GM19395 (cell line): ENCODE results near the gene PARVA.

Source experiments
- ATAC-seq: cut with Tn5 transposase; IDR thresholded peaks from one replicate; pipeline ENCODE4 v1.9.1; 2021; ENCODE audit warnings: mild to moderate bottlenecking, moderate library complexity; ENCODE audit not compliant: unreplicated experiment

The PARVA gene

DNA sequence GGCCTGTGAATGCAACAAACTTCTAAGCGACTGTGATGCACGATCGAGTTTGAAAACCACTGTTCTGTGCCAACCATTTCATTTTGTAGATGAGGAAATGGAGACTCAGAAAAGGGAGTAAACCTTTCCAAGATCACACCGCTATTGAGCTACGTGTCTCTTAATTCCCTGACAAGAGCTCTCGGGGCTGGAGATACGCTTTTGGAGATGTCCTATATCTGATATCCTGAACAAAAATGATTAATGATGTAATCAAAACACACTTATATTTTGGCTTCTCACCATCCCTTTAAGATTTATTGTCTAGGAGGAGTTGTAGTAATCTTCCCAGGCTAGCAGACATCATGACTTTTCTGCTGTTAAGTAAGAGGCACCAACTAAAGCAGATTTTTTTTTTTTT lies 1.7 kb upstream of the PARVA start:
- ATAC-seq: no peak

DNA sequence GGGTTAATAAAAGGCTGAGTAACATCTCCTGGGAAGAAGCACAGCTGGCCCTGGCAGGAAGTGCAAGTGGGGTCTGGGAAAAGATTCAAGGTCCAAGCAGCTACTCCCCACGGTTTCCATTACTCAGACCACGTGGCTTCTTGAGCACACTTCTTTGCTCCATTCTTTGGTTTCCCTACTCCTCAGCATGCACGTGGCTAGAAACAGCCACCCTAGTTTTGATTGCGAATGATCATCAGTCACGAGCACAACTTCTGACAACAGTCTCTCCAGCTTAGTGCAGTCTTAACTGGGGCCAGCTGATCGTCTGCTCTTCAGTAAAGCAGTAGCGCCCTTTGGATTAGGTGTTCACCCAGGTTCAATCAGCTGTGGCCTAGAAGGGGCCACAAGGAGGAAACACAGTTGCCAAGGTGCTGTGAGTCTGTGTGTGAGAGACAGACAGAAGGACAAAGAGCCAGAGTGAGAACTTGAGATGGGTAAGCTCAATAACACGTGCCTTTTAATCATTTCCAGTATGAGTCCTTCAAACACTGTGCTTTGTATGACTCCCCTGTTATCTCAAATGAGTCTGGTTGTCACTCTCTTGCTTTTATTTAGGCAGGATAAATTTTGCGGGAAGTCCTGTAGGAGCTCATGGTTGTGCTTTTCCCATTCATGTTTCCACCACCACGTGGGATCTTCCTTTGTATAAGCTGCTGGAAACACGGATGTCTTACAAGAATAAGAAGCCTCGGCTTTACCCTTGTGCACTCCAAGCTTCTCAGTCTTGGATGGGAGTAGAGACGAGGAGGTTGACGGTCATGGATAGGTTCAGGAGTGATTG lies 901 bp upstream of the PARVA start:
- ATAC-seq: no peak

DNA sequence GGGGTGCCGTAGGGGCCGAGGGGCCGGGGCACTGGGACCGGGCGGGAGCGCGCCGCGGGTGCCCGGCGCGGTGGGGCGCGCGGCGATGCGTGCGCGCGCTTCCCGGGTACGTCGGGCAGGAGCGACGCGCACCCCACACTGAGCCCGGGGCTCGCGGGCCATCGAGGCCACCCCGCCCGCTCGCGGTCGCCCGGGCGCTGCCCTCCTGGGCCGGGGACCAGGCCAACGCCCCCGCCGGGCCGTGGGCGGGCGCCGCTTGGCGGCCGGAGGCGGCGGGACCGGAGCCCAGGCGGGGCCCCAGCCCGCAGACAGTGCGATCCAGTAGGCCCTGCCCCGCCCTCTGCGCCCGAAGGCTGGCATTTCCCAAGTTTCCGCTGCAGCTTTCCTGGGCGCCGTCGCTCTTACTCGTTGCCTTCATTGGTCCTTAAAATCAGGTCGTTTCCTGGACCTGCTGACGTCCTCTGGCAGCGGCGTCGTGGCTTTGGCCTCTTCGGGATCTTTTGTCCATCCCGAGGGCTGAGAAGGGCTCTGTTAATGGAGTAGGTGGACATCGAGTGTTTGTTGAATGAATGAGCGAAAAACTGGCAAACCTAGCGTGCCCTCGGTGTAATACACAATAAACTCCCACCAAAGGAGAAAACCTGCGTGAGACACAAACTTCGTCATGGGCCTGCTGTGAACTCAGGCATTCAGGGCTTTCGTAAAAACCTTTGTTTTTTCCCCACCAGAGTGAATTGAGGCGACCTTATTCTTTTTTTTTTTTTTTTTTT lies 638 bp downstream of the PARVA start:
- ATAC-seq: no peak

DNA sequence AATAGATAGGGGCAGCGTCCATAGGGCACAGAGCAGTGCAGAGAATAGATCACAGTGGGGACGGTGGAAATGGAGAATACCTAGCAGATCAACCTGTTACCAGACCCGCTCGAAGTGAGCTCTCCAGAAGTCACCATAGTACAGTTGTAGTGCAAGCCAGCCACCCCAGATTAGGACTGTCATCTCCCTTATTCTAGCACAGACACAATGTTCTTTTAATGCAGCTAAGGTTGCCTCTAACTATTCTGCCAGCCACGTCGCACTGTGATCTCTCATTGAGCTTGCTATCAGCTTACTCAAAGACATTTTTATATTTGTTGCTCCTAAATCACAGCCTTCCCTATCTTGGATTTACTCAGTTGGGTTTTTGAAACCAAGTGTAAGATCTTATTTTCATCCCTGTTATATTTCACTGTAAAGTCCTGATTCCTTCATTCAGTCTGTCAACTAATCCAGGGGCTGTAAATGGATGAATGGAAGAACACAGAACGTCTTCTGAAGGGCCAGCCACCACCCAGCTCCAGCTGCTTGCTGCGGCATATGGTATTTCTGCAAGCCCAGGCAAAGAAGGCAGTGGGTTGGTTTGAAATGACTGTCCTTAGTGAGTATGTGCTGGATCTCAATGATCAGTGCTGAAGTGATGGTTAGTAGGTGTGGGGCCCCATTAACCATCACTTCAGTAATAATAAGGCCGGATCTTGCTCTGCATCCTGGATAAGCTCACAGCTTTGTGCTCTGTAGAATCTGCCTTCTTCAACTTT lies 3.4 kb downstream of the PARVA start:
- ATAC-seq: no peak

DNA sequence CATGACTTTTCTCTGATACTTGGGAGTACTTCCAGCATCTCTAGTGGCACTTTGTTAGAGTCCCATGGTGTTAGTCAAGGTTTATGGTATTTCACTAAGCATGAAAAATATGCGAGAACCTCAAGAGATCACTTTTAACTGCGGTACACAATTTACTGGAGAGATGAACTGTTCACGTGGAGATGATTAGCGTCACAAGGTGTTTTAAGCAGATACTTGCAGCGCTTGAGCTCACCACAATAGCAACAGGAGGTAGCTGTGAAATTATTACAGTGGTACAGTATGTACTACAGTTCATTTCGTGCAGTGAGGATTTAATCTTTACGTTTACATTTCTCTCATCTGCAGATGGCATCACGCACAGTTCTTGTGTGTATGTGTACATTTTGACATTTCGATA lies 4.5 kb downstream of the PARVA start:
- ATAC-seq: no peak

DNA sequence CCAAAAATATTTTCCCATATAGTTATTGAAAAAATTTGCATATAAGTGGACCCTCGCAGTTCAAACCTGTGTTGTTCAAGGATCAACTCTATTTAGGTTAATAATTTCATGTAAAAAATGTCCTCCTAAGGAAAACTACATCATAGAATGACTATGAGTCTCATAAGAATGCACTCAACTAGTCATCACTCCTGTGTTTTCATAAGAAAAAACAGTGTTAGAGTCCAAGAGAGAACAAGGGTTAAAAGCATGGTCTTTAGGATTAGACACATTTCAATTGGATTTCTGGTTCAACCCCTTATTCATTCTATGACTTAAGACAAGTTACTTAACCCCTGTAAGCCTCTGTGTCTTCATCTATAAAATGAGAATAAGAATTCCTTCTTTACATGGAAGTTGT lies 5.1 kb downstream of the PARVA start:
- no peak for ATAC-seq

DNA sequence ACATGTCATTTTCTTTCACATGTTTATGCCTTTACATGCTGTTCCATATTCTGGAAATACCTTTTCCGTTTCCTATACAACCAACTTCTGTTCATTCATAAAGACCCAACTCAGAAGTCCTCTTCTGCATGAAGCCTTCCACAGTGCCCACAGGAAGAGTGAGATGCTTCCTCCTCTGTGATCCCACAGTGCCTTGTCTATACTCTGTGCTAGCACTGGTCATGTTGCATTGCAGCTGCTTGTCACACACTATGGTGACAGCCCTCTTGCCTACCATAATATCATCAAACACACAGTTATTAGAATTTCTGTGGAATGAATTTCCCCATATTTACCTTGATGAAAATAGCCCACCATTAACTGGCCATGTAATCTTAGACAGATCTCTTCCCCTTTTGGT lies 8.9 kb downstream of the PARVA start:
- ATAC-seq: no peak

DNA sequence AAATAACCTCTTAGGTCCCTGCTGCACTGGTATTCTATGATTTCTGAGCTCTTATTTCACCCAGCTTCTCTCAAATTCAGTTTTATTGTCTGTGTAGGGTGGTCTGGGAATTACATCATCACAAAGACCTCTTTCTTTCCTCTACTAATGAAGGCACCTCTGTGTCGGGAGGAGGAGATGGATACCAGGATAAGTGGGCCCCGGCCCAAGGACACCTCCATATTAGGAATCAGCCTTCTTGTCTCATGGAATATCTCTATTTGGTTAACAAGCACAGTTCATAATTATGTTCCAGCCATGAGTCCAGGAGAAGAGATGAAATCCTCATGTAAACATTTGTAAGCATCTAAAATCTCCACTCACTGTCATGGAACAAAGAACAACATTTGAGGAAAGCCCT lies 9.4 kb downstream of the PARVA start:
- ATAC-seq: no peak

DNA sequence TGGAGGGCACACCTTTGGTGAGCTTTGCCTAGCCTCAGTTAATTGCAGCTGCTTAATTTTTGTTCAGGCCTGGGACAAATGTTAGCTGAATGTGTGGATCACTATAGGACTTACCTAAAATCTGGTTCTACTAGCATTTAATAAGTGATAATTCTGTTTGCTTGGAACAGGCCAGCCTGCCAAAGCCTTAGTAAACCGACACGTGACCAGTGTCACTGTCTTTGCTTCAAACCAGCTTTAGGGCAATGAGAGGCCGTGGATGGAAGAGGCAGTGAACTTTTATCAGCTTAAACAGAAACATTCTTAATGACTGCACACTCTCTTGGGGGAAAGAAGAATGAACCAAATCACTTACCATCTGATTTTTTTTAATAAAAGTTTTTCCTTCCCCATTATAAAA lies 10.8 kb downstream of the PARVA start:
- ATAC-seq: no peak

DNA sequence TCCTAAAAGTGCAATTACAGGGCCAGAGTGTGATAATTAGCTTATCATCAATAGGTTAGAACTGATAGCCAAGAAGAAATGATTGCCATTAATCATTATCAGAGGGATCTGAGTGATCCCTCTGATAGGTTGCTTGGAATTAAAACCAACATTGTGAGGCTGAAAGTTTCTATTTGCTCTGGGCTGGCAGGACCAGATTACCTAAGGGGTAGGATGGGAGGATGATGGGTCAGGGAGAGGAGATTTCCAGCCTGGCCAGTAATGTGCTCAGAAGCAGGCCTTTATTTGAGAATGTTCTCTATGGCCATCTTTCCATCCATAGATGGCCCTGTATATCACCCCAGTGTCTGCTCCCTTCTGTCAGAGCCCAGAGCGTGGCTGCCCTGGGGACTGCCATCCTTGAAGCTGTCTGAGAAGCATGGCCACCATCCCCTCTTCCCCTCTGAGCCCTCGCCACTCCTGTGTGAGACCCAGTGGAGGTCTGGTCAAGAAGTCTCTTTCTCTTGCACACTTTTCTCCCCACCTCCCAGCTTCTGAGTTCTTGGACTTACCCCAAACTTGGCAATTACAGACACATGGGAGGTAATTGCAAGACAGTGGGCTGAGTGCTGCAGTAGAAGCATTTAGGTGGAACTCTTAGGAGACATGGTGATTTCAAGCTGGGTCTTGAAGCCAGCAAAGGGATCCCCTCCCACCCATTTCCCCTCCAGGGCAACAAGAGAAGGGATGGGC lies 11.7 kb downstream of the PARVA start:
- ATAC-seq: no peak

DNA sequence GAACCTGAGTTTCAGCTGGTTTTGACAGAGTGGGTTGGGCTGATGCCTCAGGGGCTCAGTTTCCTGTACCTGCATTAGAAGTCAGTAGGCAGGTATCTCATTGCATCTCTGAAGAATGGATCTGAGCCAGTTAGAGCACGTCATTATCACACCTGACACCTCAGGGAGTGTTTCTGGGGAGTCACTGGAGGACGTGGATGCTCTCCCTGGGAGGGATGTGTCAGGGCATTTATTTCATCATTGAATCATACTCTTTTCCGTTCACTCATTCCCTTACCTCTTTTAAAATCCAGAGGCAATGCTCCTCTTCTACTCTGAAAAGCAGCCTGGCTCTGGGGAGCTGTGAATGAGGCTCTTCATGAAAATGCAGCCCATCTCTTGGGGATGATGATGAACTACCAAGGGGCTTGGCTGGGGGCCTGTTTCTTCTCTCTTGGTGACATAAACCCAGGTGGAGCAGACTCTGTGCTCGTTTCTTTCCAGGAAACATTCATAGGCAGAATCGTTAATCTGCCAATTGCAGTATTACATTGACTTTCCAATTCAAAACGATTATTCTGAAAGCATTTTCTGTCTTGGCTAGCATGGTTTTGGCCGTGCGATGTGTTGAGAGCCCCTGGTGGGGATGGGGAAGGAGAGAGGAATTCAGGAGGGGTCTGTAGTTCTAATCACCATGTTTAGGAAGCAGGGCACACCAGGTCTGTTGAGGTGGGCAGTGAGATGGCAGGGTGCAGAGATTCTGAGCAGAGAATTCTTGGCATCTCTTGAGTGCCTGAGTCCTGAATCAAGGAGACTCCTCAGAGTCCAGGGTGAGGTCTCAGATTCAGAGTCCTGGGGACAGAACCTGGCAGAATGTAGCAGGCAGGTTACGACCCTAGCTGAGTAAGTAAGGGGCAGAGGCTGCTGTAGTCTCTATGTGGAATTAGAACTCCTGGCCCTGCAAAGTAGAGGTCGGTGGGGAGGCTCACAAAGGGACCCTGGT lies 12.6 kb downstream of the PARVA start:
- ATAC-seq: no peak

DNA sequence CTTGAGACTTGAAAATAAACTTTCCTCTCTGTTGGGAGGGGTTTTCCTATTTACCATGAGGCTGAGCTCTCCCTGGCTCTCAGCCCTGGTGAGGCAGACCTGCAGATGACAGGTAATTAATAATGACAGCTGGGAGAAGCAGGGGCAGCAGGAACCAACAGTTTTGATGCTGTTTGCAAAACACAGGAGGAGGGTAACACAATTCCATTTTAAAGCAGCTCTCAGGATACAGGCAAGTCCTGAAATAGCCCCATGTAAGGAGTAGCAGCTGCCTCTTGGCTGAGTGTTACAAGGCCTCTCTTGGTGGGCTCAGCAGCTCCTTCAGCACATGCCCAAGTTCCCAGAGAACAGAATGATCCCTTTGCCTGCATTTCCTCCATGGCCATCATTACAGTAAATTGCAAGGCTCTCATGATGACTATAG lies 13.3 kb downstream of the PARVA start:
- ATAC-seq: no peak

DNA sequence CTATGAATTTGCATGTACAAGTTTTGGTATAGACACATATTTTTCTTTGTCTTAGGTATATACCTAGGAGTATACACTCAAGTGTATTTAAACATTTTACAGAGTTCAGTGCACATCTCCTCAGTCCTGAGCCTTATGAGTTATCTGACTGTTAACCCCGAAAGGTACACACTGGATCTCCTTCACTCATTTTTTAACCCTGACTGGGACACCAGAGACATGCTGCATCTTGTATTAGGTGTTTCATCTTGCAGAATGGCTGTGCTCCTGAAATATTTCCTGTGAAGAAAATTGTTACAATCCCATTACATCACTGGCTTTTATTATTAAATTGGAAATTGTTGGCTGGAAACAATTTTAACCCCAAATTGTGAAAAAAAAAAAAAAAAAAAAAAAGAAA lies 15.3 kb downstream of the PARVA start:
- ATAC-seq: no peak

DNA sequence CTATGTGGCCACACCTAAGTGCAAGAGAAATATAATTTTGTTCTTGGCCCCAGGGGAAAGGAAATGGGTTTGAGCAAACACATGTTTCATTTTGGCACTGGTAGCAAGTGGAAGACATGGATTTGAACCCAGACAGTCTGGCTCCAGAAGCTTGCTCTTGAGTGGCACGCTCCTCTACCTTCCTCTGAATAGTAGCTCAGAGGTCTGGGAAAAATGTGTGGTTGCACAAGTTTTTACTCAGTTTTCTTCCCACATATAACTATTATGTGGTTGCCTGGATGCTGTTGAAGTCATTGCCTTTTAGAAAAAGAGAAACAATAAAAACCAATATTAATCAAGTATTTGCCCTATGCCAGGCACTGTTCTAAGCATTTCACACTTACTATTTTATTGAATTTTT lies 16.3 kb downstream of the PARVA start:
- no peak for ATAC-seq

DNA sequence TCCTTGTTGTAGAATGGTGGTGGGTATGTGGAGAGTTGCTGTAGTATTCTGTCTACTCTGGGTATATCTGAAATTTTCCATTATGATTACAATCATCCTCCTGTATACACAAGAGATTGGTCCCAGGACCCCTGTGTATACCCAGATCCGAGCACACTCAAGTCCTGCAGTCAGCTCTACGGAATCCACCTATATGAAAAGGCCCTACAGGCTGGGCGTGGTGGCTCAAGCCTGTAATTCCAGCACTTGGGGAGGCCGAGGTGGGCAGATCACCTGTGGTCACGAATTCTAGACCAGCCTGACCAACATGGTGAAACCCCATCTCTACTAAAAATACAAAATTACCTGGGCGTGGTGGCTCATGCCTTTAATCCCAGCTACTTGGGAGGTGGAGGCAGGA lies 17.2 kb downstream of the PARVA start:
- no peak for ATAC-seq

DNA sequence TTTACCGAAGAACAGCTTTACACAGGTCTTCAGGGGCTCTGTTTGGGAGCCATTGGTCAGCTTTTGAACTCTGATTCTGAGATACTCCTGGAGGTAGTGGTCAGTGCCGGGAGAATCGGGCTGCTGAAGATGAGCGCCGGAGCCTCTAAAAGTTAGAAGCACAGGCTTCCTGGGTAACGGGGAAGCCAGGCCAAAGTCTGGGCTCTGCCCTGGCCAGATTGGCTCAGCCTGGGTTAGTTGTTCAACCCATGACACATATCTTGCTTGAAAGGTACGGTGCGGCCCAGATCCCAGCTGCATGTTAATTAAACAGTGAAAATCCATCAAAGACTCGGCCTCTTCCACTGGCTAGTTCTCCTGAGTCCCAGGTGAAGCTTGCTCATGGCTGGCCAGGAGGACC lies 18.0 kb downstream of the PARVA start:
- ATAC-seq: no peak

DNA sequence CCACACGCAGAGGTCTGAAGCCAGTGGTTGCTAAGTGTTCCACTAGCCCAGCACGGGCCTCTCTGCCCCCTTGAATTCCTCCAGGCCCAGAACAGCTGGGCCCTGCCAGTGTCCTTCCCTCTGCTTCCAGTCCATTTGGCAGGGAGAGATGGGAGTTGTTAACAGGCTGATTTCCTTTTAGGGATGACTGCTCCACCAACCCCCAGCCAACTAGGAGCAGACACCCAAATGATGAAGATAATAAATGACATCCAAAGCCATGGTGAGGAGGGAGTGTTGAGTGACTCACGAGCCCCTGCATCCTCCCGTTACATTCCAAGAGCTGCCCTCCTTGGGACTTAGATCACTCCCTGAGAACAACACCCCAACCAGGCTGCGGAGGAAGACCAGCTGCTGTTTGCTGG lies 20.6 kb downstream of the PARVA start:
- no peak for ATAC-seq

DNA sequence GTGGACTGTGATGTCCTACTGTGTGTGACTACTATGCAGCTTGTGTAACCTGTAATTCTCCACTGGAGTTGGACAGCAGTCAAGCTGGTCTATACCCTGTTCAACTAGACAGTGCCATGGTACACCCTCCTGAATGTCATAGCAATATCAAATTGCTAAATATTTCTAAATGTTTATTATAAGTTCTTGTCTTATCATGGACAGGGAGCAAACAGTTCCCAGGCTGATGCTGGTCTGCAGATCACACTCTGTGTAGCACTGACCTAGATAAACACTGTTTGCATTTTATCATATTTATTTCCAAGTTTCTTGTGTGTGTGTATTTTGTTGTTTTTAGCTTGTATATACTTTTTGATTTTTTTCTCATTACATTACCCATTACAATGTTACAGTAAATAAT lies 22.0 kb downstream of the PARVA start:
- ATAC-seq: no peak

DNA sequence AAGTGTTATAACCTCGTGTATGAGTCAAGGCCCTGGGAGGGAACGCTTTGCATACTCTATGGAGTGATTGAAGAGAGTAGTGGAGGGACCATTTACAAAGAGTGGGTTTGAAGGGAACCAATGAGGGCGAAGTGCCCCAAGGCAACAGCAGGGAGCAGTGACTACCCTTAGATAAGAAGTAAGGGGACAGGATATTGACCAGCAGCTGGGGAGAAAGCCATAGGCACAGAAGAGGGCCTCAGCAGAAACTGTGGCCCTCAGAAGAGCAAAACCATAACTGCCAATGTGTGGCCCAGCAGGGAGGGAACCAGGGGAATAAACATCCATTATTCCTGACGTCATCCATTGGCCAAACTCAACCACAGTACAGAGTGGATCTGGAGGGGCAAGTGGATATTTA lies 24.7 kb downstream of the PARVA start:
- ATAC-seq: no peak

DNA sequence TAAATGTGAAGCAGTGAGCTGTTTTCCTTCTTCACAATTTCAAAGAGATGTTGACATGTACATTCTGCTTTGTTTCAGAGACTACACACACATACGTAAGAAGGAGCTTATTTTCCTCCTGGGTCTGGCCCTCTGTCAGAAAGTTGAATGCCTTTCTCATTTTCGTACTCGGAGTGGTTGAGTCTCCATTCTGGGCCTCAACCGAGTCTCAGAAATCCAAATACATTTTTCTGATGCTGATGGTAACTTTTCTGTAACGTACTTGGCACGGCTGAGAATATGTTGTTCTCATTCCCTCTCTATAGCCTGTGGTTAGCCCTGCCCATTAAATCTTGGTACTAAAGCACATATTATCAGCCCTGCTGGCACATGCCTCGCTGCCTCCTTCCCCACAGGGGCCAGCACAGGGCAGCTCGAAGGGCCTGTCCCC lies 25.3 kb downstream of the PARVA start:
- ATAC-seq: no peak
